NB4 (cell line): ENCODE measurements around the gene PLEKHG7.
"Not testable (repeated sequence)": the region's sequence is repeated elsewhere in the genome, so short reads cannot be mapped to it uniquely, and the experiment has no call there.

Source experiments
- DNase-seq: peaks from one replicate; pipeline ENCODE4 v3.0.0; 2010; ENCODE audit warnings: low read depth
- H3K4me3 ChIP-seq: one replicate; pipeline ENCODE4 v1.5.1; 2011; ENCODE audit warnings: mild to moderate bottlenecking, low read depth, low read length, moderate library complexity
- MYC ChIP-seq: IDR thresholded peaks from 2 replicates; pipeline ENCODE4 v1.6.1; 2011; ENCODE audit warnings: low read depth, low read length
- POLR2A ChIP-seq: IDR thresholded peaks from 2 replicates; pipeline ENCODE4 v1.6.1; 2011; ENCODE audit warnings: mild to moderate bottlenecking; ENCODE audit not compliant: insufficient read length; ENCODE audit errors: extremely low read depth
- TF ChIP-seq, protein P1 (sequence below): IDR thresholded peaks from 2 replicates; pipeline ENCODE4 v1.6.1; 2011; ENCODE audit warnings: low read depth, low read length
- TF ChIP-seq, protein P2 (sequence below): IDR thresholded peaks from one replicate; pipeline ENCODE4 v1.5.1; 2012; ENCODE audit warnings: low read depth, low read length

PLEKHG7 gene

DNA sequence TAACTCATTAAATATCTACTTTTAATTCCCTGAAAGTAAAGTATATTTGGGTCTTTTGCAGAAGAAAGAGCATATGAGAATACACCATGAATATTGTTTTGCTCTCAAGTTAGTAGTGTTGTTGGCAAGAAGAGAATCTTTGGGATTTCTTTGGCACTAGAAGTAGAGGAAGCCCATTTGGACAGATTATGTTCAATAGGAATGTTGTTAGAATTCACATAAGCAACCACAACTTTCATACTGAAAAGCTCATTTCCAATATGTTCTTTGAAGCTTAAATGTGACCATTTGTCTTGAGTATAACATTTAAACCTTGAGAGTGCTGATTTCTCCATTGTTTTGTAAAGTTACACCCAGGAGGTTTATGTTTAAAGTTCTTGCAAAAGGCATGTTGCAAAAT, 37.6 kb downstream of the PLEKHG7 start:
- no peak overlapping the region for H3K4me3 ChIP-seq
- TF ChIP-seq, protein P1, sequence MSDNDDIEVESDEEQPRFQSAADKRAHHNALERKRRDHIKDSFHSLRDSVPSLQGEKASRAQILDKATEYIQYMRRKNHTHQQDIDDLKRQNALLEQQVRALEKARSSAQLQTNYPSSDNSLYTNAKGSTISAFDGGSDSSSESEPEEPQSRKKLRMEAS, result no peak
- TF ChIP-seq MYC, result no peak
- TF ChIP-seq, protein P2, sequence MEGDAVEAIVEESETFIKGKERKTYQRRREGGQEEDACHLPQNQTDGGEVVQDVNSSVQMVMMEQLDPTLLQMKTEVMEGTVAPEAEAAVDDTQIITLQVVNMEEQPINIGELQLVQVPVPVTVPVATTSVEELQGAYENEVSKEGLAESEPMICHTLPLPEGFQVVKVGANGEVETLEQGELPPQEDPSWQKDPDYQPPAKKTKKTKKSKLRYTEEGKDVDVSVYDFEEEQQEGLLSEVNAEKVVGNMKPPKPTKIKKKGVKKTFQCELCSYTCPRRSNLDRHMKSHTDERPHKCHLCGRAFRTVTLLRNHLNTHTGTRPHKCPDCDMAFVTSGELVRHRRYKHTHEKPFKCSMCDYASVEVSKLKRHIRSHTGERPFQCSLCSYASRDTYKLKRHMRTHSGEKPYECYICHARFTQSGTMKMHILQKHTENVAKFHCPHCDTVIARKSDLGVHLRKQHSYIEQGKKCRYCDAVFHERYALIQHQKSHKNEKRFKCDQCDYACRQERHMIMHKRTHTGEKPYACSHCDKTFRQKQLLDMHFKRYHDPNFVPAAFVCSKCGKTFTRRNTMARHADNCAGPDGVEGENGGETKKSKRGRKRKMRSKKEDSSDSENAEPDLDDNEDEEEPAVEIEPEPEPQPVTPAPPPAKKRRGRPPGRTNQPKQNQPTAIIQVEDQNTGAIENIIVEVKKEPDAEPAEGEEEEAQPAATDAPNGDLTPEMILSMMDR, result no peak
- TF ChIP-seq POLR2A, result no peak
- DNase-seq, result no peak

- no peak overlapping the region for H3K4me3 ChIP-seq
- TF ChIP-seq, protein P1, result no peak
- TF ChIP-seq POLR2A, result no peak
- TF ChIP-seq, protein P2, result no peak
- TF ChIP-seq MYC, result no peak
- no peak for DNase-seq
Observed at GRCh38 chr12:92743026-92743425, 40.2 kb downstream of the PLEKHG7 start.

- no peak for TF ChIP-seq POLR2A
- no peak for TF ChIP-seq MYC
- TF ChIP-seq, protein P2, result no peak
- TF ChIP-seq, protein P1, result no peak
- no peak for DNase-seq
Observed at GRCh38 chr12:92745856-92746550, 43.2 kb downstream of the PLEKHG7 start.

GRCh38 chr12:92747151-92747550, 44.4 kb downstream of the PLEKHG7 start:
- no peak for DNase-seq
- no peak overlapping the region for H3K4me3 ChIP-seq
- no peak for TF ChIP-seq POLR2A
- TF ChIP-seq MYC, result no peak
- TF ChIP-seq, protein P1, result no peak
- TF ChIP-seq, protein P2, result no peak

More at GRCh38 chr12:92745856-92746550, 43.2 kb downstream of the PLEKHG7 start:
- H3K4me3 ChIP-seq, result no peak overlapping the region

- DNase-seq, H3K4me3 ChIP-seq: not testable (repeated sequence)
Observed at GRCh38 chr12:92749691-92750090, 46.9 kb downstream of the PLEKHG7 start.

- no peak for DNase-seq
- no peak overlapping the region for H3K4me3 ChIP-seq
- no peak for TF ChIP-seq MYC
- TF ChIP-seq, protein P2, result no peak
- no peak for TF ChIP-seq POLR2A
- TF ChIP-seq, protein P1, result no peak
Observed at GRCh38 chr12:92753976-92754885, 51.4 kb downstream of the PLEKHG7 start.
